ENCODE data around the gene SEC61G.

GRCh38 chr7:54738737-54739136 is 20.3 kb downstream of the SEC61G start:
- TF ChIP-seq CTCF (IDR thresholded peaks at IDR 0.05; ENCODE audit: insufficient read depth, low read length, poor library complexity, severe bottlenecking) = no peak
- TF ChIP-seq EZH2phosphoT487 (conservative IDR thresholded peaks at IDR 0.05; ENCODE audit: low read length) = no peak
